NB4 (cell line): ENCODE data around the gene CPNE4.

Source experiments
- DNase-seq: peaks from one replicate; pipeline ENCODE4 v3.0.0; 2010; ENCODE audit warnings: low read depth
- H3K4me3 ChIP-seq: one replicate; pipeline ENCODE4 v1.5.1; 2011; ENCODE audit warnings: mild to moderate bottlenecking, low read depth, low read length, moderate library complexity
- MYC ChIP-seq: IDR thresholded peaks from 2 replicates; pipeline ENCODE4 v1.6.1; 2011; ENCODE audit warnings: low read depth, low read length
- POLR2A ChIP-seq: IDR thresholded peaks from 2 replicates; pipeline ENCODE4 v1.6.1; 2011; ENCODE audit warnings: mild to moderate bottlenecking; ENCODE audit not compliant: insufficient read length; ENCODE audit errors: extremely low read depth
- TF ChIP-seq, protein P1 (sequence below): IDR thresholded peaks from 2 replicates; pipeline ENCODE4 v1.6.1; 2011; ENCODE audit warnings: low read depth, low read length
- TF ChIP-seq, protein P2 (sequence below): IDR thresholded peaks from one replicate; pipeline ENCODE4 v1.5.1; 2012; ENCODE audit warnings: low read depth, low read length

Gene CPNE4

DNA sequence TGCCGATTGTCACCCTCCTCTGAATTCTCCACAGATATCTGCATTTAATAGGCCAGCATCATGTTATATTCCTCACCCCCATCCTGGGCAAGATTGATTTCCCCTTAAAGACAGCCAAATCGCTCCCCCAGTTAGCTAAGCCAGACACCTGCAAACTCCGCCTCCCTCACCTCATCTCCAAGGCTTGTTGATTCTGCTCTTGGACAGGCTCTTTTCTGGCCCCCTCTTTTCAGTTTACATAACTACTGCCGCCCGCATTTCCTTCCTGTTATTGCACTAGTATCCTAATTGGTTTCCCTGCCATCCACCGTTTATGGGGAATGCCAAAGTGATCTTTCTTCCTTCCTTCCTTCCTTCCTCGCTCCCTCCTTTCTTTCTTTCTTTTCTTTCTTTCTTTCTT is 317.3 kb downstream of the CPNE4 start:
- H3K4me3 ChIP-seq: no peak overlapping the region
- DNase-seq: no peak
- TF ChIP-seq, protein P1, sequence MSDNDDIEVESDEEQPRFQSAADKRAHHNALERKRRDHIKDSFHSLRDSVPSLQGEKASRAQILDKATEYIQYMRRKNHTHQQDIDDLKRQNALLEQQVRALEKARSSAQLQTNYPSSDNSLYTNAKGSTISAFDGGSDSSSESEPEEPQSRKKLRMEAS: no peak
- no peak for TF ChIP-seq MYC
- TF ChIP-seq, protein P2, sequence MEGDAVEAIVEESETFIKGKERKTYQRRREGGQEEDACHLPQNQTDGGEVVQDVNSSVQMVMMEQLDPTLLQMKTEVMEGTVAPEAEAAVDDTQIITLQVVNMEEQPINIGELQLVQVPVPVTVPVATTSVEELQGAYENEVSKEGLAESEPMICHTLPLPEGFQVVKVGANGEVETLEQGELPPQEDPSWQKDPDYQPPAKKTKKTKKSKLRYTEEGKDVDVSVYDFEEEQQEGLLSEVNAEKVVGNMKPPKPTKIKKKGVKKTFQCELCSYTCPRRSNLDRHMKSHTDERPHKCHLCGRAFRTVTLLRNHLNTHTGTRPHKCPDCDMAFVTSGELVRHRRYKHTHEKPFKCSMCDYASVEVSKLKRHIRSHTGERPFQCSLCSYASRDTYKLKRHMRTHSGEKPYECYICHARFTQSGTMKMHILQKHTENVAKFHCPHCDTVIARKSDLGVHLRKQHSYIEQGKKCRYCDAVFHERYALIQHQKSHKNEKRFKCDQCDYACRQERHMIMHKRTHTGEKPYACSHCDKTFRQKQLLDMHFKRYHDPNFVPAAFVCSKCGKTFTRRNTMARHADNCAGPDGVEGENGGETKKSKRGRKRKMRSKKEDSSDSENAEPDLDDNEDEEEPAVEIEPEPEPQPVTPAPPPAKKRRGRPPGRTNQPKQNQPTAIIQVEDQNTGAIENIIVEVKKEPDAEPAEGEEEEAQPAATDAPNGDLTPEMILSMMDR: no peak
- no peak for TF ChIP-seq POLR2A

DNA sequence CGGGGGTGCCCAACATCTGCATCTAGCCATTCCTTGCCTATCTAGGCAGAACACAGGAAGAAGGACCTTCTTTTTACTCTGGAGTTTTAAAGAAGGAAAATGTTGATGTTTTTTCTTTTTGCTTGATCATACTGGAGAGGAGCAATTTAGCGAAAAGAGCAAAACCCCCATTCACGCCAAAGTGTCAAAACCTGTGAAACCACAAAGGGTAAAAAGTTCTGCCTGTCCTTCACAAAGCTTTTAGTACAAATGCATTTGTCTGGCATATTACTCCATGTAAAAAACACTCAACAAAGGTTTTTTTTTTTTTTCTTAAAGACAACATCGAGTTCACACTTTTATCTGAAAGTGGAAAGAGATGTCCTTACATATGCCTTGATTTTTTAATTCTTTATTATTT is 317.9 kb downstream of the CPNE4 start:
- no peak overlapping the region for H3K4me3 ChIP-seq
- no peak for DNase-seq
- TF ChIP-seq, protein P1: no peak
- TF ChIP-seq POLR2A (no peak), MYC (no peak)
- TF ChIP-seq, protein P2: no peak

GRCh38 chr3:131716007-131716406 is 318.8 kb downstream of the CPNE4 start:
- TF ChIP-seq, protein P2: no peak
- no peak for TF ChIP-seq POLR2A
- DNase-seq: peak; percentile 6
- no peak overlapping the region for H3K4me3 ChIP-seq

GRCh38 chr3:131714585-131715220 is 320.1 kb downstream of the CPNE4 start:
- DNase-seq: no peak
- H3K4me3 ChIP-seq: no peak overlapping the region
- TF ChIP-seq, protein P1: no peak
- no peak for TF ChIP-seq MYC
- TF ChIP-seq, protein P2: no peak
- no peak for TF ChIP-seq POLR2A

- no peak for DNase-seq
- H3K4me3 ChIP-seq: no peak overlapping the region
- TF ChIP-seq, protein P1: no peak
- TF ChIP-seq, protein P2: no peak
- no peak for TF ChIP-seq MYC
- TF ChIP-seq POLR2A: no peak
These were observed 321.2 kb downstream of the CPNE4 start for GRCh38 chr3:131713416-131714123.
